Transverse colon (tissue), 4 donors: Measurements from ENCODE around the gene BCOR. TPM values are rescaled to one million over a fixed set of nuclear protein-coding genes. Genes with fewer than 3 reads are reported as not detected.

Experiments
- DNase-seq: peaks from one replicate; pipeline ENCODE4 v3.0.0-alpha.2; 2019
- H3K27ac ChIP-seq, 4 donors: fragments of 200-600 bp; sonication (generic); 2 replicates each; pipeline ENCODE4 v1.5.1; 2016 to 2018; ENCODE audit warnings: inconsistent platforms in 4 of 4
- H3K27me3 ChIP-seq: fragments of 200-600 bp; sonication (generic); 2 replicates; pipeline ENCODE4 v1.5.1; 2017; ENCODE audit warnings: inconsistent platforms
- H3K36me3 ChIP-seq, 4 donors: fragments of 200-600 bp; sonication (generic); 2 replicates each; pipeline ENCODE4 v1.5.1; 2017 to 2019; ENCODE audit warnings: inconsistent platforms in 4 of 4
- H3K4me1 ChIP-seq, 4 donors: fragments of 200-600 bp; sonication (generic); 2 replicates each; pipeline ENCODE4 v1.5.1; 2017 to 2020; ENCODE audit warnings: inconsistent platforms in 4 of 4
- H3K4me3 ChIP-seq, 4 donors: fragments of 200-600 bp; sonication (generic); 1 replicate in 1 of 4; 2 replicates in 3 of 4; pipeline versions ENCODE4 v1.5.1 to v1.6.1; 2017 to 2019; ENCODE audit warnings: inconsistent platforms in 4 of 4
- H3K9me3 ChIP-seq, 2 donors: fragments of 200-600 bp; sonication (generic); 2 replicates each; pipeline ENCODE4 v1.5.1; 2017 to 2019; ENCODE audit warnings: inconsistent platforms in 2 of 2
- CTCF ChIP-seq, 5 experiments: fragments of 200-600 bp in 3 of 5; fragments of 450-650 bp in 2 of 5; sonication (generic) in 3 of 5; IDR thresholded peaks; 1 replicate in 2 of 5; 2 replicates in 3 of 5; pipeline ENCODE4 v1.5.1; 2016 to 2017; ENCODE audit warnings: antibody characterized with exemption in 5 of 5, inconsistent platforms in 3 of 5, mild to moderate bottlenecking in 2 of 5, moderate library complexity in 1 of 5
- EP300 ChIP-seq: sonication (generic); formaldehyde crosslinking; IDR thresholded peaks from one replicate; pipeline ENCODE4 v1.6.1; 2017; ENCODE audit warnings: antibody characterized with exemption, low read depth
- POLR2A ChIP-seq: fragments of 450-650 bp; IDR thresholded peaks from one replicate; pipeline ENCODE4 v1.6.1; 2016; ENCODE audit warnings: antibody characterized with exemption, mild to moderate bottlenecking, moderate library complexity
- POLR2AphosphoS5 ChIP-seq, 3 donors: sonication (generic); formaldehyde crosslinking; IDR thresholded peaks; one replicate each; pipeline ENCODE4 v1.6.1; 2016; ENCODE audit warnings: antibody characterized with exemption in 3 of 3
- WGBS, 2 donors: methylation state at CpG; one replicate each; pipeline ENCODE4 v1.1.5; 2018; ENCODE audit warnings: low coverage in 1 of 2; 5-methylcytosine and 5-hydroxymethylcytosine counted together
- in situ Hi-C, 4 donors: fragments of 200-750 bp; cut with MboI; loops; one replicate each; pipeline versions ENCODE4 v1.15.0 to v1.15.1; 2017; ENCODE audit warnings: low sequenced_read_pairs in 3 of 4, low pct_ligation_motif_present in 1 of 4, low pct_unique_long_range_greater_than_20kb in 1 of 4
- intact Hi-C: fragments of 100-400 bp; cut with DNase I; formaldehyde crosslinking; loops from one replicate; pipeline ENCODE4 v1.15.1; 2023; ENCODE audit warnings: low total_unique reads
- total RNA-seq, 4 donors: library from RNA; depleted of rRNA; stranded (reverse); fragments of >200 nt; gene quantifications; one replicate each; pipeline ENCODE4 v1.1.0, GENCODE V29; 2016

BCOR gene
- total RNA-seq, 4 donors from 2014 or later, result 17.9 to 27.8 (median 20.4) TPM

GRCh38 chrX:40037367-40037766 lies 60.4 kb downstream of the BCOR start:
- H3K4me1 ChIP-seq, result peaks cover 0 to 6% (median 0%) of the 10 kb centered on the region in 4 donors

GRCh38 chrX:40035726-40036125 lies 62.0 kb downstream of the BCOR start:
- in situ Hi-C loops (loop anchor here in 1 of 4 donors (10.0 kb wide), 1 partner anchor 49 kb away; no protein-coding TSS in a partner anchor), intact Hi-C loops (no loop called here)
- Histone ChIP-seq H3K27me3 (no peaks in the 10 kb centered on the region), H3K4me1 (peaks cover 0 to 2% (median 0%) of the 10 kb centered on the region in 4 donors), H3K36me3 (no peaks in the 10 kb centered on the region), H3K4me3 (no peak overlapping the region), H3K27ac (no peak overlapping the region), H3K9me3 (no peaks in the 10 kb centered on the region)
- no peak for DNase-seq
- TF ChIP-seq CTCF (IDR thresholded peaks at IDR 0.05) (no peak), POLR2A (no peak), POLR2AphosphoS5 (IDR thresholded peaks at IDR 0.05) (no peak), EP300 (no peak)
- 73% methylated on average over 5 of the region's 5 CpGs; no CpG with 5 or more reads in 1 of the 2 donors for WGBS, 2 donors

More at GRCh38 chrX:40037367-40037766, 60.4 kb downstream of the BCOR start:
- in situ Hi-C loops (loop anchor here in 1 of 4 donors (10.0 kb wide), 1 partner anchor 47 kb away; no protein-coding TSS in a partner anchor), intact Hi-C loops (no loop called here)
- no peaks in the 10 kb centered on the region for H3K36me3 ChIP-seq
- H3K4me3 ChIP-seq, result no peak overlapping the region
- no peak overlapping the region for H3K27ac ChIP-seq
- DNase-seq, result no peak
- H3K9me3 ChIP-seq, result no peaks in the 10 kb centered on the region
- TF ChIP-seq POLR2A (no peak), CTCF (IDR thresholded peaks at IDR 0.05) (no peak), EP300 (no peak), POLR2AphosphoS5 (IDR thresholded peaks at IDR 0.05) (no peak)
- no peaks in the 10 kb centered on the region for H3K27me3 ChIP-seq

DNA sequence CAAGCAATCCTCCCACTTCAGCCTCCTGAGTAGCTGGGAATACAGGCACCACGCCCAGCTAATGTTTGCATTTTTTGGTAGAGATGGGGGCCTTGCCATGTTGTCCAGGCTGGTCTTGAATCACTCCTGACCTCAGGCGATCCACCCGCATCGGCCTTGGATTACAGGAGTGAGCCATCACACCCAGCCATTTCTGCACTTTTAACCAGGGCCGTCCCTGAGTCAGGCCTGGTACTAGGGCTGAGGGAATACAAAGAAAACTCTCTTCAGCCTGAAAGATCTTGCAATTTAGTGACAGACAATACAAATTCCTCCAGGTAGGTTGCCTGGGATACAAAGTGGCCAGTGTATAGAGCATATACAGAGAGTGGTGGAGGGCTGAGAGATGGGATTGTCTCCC lies 65.8 kb downstream of the BCOR start:
- 84% methylated on average over 5 of the region's 5 CpGs; no CpG with 5 or more reads in 1 of the 2 donors for WGBS, 2 donors
- Histone ChIP-seq H3K9me3 (no peaks in the 10 kb centered on the region), H3K27ac (no peak overlapping the region), H3K4me1 (no peaks in the 10 kb centered on the region), H3K36me3 (no peaks in the 10 kb centered on the region), H3K27me3 (no peaks in the 10 kb centered on the region), H3K4me3 (no peak overlapping the region)
- no peak for DNase-seq
- TF ChIP-seq CTCF (IDR thresholded peaks at IDR 0.05), result no peak
- no peak for TF ChIP-seq POLR2A
- TF ChIP-seq EP300, result no peak
- no peak for TF ChIP-seq POLR2AphosphoS5 (IDR thresholded peaks at IDR 0.05)
- intact Hi-C loops, result no loop called here
- in situ Hi-C loops, result loop anchor here in 1 of 4 donors (10.0 kb wide), 1 partner anchor 53 kb away; no protein-coding TSS in a partner anchor

GRCh38 chrX:40030205-40030604 lies 67.6 kb downstream of the BCOR start:
- WGBS, 2 donors, result 68% methylated on average over 3 of the region's 3 CpGs; no CpG with 5 or more reads in 1 of the 2 donors
- Histone ChIP-seq H3K9me3 (no peaks in the 10 kb centered on the region), H3K27me3 (no peaks in the 10 kb centered on the region), H3K36me3 (no peaks in the 10 kb centered on the region), H3K4me1 (no peaks in the 10 kb centered on the region), H3K27ac (no peak overlapping the region), H3K4me3 (no peak overlapping the region)
- DNase-seq, result no peak
- in situ Hi-C loops (loop anchor here in 1 of 4 donors (10.0 kb wide), 1 partner anchor 55 kb away; no protein-coding TSS in a partner anchor), intact Hi-C loops (no loop called here)
- TF ChIP-seq CTCF (IDR thresholded peaks at IDR 0.05) (no peak), EP300 (no peak), POLR2A (no peak), POLR2AphosphoS5 (IDR thresholded peaks at IDR 0.05) (no peak)
